Karpas-422 (cell line): ENCODE data around the gene TLCD2. TPM values are rescaled to one million over a fixed set of nuclear protein-coding genes. Genes with fewer than 3 reads are reported as not detected.
"Not testable (repeated sequence)": the region's sequence is repeated elsewhere in the genome, so short reads cannot be mapped to it uniquely, and the experiment has no call there.

Experiments used
- DNase-seq: peaks from one replicate; pipeline ENCODE4 v3.0.0-alpha.2; 2015
- H2AFZ ChIP-seq: fragments of 200-600 bp; sonication (generic); 2 replicates; pipeline ENCODE4 v1.6.1; 2014; ENCODE audit warnings: antibody characterized with exemption, low read length, mixed read lengths
- H3K27ac ChIP-seq: fragments of 200-600 bp; sonication (generic); 2 replicates; pipeline ENCODE4 v1.5.1; 2014; ENCODE audit warnings: mild to moderate bottlenecking, low read length, moderate library complexity
- H3K27me3 ChIP-seq: fragments of 200-600 bp; sonication (generic); 2 replicates; pipeline ENCODE4 v1.6.1; 2014; ENCODE audit warnings: low read length, mixed read lengths
- H3K36me3 ChIP-seq: fragments of 200-600 bp; sonication (generic); 2 replicates; pipeline ENCODE4 v1.6.1; 2014; ENCODE audit warnings: low read length, mixed read lengths; ENCODE audit not compliant: insufficient read depth
- H3K4me1 ChIP-seq: fragments of 200-600 bp; sonication (generic); 2 replicates; pipeline ENCODE4 v1.6.1; 2014; ENCODE audit warnings: mild to moderate bottlenecking, low read length, mixed read lengths
- H3K4me2 ChIP-seq: fragments of 200-600 bp; sonication (generic); 2 replicates; pipeline ENCODE4 v1.6.1; 2014; ENCODE audit warnings: low read length, low read depth, mild to moderate bottlenecking; ENCODE audit not compliant: poor library complexity, severe bottlenecking
- H3K4me3 ChIP-seq: fragments of 200-600 bp; sonication (generic); 2 replicates; pipeline ENCODE4 v1.5.1; 2014; ENCODE audit warnings: mild to moderate bottlenecking, antibody characterized with exemption, low read length, mixed read lengths
- H3K79me2 ChIP-seq: fragments of 200-600 bp; sonication (generic); 2 replicates; pipeline ENCODE4 v1.6.1; 2014; ENCODE audit warnings: mild to moderate bottlenecking, low read length, mixed read lengths
- H3K9ac ChIP-seq: fragments of 200-600 bp; sonication (generic); 2 replicates; pipeline ENCODE4 v1.6.0; 2014; ENCODE audit warnings: low read length
- H3K9me2 ChIP-seq: fragments of 200-600 bp; sonication (generic), shearing (Covaris generic); replicated peaks from 2 replicates; pipeline ENCODE4 v1.6.0; 2014; ENCODE audit warnings: mild to moderate bottlenecking, low read length, moderate library complexity; ENCODE audit not compliant: insufficient read depth
- H3K9me3 ChIP-seq: fragments of 300-700, 200-600 bp; sonication (generic); 2 replicates; pipeline ENCODE4 v1.6.1; 2014; ENCODE audit warnings: low read length, mixed read lengths
- H4K20me1 ChIP-seq: fragments of 200-600 bp; sonication (generic); 2 replicates; pipeline ENCODE4 v1.6.1; 2014; ENCODE audit warnings: mild to moderate bottlenecking, antibody characterized with exemption, low read length, low read depth; ENCODE audit not compliant: insufficient read depth
- total RNA-seq: library from RNA; depleted of rRNA; stranded (reverse); fragments of >200 nt; shearing (Covaris generic); gene quantifications from 2 replicates; pipeline ENCODE4 v1.2.3, GENCODE V29; 2014; ENCODE audit warnings: low replicate concordance

The TLCD2 gene
- total RNA-seq, 1 experiment from 2014 or later: not detected

DNA sequence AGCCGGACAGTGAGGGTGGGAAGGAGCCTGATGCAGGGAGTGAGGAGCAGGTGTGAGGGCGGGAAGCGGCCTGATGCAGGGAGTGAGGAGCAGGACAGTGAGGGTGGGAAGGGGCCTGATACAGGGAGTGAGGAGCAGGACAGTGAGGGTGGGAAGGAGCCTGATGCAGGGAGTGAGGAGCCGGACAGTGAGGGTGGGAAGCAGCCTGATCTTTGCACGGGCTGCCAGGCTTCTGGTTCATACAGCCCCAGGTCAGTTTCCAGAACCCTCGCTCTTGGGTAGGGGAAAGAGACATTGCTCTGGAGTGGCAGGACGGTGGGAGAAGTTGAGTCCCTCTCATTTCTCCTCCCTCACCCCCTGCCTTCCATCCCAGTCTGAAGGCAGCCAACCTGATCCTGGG lies 31.7 kb upstream of the TLCD2 start:
- H3K4me3 ChIP-seq, H3K4me1 ChIP-seq, H2AFZ ChIP-seq, H3K9ac ChIP-seq, H3K9me2 ChIP-seq, H3K36me3 ChIP-seq, H4K20me1 ChIP-seq, H3K27me3 ChIP-seq, H3K79me2 ChIP-seq, DNase-seq, H3K27ac ChIP-seq, H3K9me3 ChIP-seq, H3K4me2 ChIP-seq: not testable (repeated sequence)

DNA sequence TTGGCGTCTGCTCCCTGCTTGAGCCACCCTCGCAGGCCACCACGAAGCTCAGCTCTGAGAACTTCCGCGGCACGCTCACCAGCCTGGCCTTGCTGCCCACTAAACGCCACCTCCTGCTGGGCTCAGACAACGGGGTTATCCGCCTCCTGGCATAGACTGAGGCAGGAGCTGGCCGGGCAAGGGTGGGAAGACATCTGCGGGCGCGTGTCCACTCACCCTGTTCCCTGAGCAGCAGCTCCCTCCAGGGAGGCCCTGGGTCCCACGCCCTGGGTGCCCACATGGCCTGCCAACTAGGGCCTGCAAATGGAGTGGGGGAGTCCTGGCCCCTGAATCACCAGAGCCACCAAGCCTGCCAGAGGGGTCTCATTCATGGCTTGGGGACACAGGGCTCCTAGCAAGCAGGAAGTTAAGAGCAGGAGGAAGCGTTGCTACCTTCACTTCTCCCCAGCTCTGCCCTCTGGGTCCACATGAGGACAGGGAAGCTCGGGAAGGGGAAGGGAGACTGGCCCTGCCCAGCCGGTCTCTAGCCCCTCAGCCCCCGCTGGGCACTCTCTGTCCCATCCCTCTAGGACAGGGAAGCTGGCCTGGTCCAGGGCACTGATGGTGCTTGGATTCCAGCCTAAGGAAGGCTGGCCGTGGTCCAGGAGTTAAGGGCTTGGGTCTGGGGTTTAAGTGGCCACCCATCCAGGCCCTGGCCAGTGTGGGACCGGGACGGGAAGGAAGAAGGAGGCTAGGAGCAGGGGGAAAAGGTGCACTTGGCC lies 27.5 kb upstream of the TLCD2 start:
- H3K36me3 ChIP-seq: no peaks in the 10 kb centered on the region; the same call in 1 of the 2 replicates
- no peak overlapping the region for H3K4me3 ChIP-seq
- H3K9me2 ChIP-seq: no peaks in the 10 kb centered on the region
- H2AFZ ChIP-seq: no peak overlapping the region
- peaks cover 3% of the 10 kb centered on the region; the same call in 1 of the 2 replicates for H4K20me1 ChIP-seq
- H3K9me3 ChIP-seq: no peaks in the 10 kb centered on the region
- no peak overlapping the region for H3K4me2 ChIP-seq
- no peaks in the 10 kb centered on the region for H3K79me2 ChIP-seq
- H3K27me3 ChIP-seq: no peaks in the 10 kb centered on the region
- H3K9ac ChIP-seq: no peak overlapping the region
- no peak overlapping the region for H3K27ac ChIP-seq
- peaks cover 43% of the 10 kb centered on the region for H3K4me1 ChIP-seq
- peak; percentile 38 for DNase-seq

DNA sequence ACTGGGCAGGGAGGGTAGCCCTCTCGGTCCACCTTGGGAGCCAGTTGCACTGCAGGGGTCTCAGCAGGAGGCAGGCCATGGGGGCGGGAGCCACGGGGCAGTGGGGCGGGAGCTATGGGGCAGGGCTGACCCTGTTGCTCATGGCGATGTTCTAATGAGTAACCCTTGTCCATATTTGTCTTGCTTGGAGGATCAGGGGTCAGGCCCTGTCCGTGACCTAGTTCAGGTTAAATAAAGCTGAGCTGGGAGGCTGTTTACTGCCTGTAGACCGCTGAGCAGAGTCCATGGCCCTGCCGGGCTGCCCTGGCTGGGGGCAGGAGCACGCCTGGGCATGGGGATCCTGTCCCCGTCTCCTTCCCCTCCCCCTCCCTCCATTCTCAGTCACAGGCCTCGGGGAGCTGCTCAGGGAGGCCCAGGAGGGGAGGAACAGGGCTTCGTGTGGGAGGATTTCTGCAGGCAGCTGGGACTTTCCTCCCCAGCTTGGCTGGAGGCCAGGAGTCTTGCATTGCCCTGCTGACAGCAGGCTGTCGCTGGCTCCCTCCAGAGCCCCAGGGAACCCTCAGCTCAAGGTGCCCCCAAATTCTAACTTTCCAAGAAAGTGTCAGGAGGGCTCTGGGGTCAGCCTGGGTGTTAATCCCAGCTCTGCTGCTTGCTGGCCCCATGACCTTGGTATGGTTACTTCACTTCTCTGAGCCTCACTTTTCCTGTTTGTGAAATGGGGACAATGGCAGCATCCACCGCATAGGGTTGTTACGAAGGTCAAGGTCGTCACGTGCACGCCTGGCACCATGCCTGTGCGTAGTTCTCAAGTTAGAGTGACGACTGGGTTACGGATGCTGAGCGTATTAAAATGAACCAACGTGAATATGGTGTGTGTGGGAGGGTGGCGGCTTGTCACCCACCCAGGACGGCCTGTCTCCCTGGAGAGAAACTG lies 26.4 kb upstream of the TLCD2 start:
- H3K9me3 ChIP-seq: no peaks in the 10 kb centered on the region
- no peak overlapping the region for H3K9ac ChIP-seq
- DNase-seq: peak; percentile 55
- no peak overlapping the region for H3K4me2 ChIP-seq
- H3K27ac ChIP-seq: no peak overlapping the region
- peaks cover 50% of the 10 kb centered on the region for H3K4me1 ChIP-seq
- H3K9me2 ChIP-seq: no peaks in the 10 kb centered on the region
- H3K4me3 ChIP-seq: no peak overlapping the region
- H3K79me2 ChIP-seq: no peaks in the 10 kb centered on the region
- H4K20me1 ChIP-seq: peaks cover 3% of the 10 kb centered on the region; the same call in 1 of the 2 replicates
- no peak overlapping the region for H2AFZ ChIP-seq
- H3K27me3 ChIP-seq: no peaks in the 10 kb centered on the region
- H3K36me3 ChIP-seq: no peaks in the 10 kb centered on the region; the same call in 1 of the 2 replicates

DNA sequence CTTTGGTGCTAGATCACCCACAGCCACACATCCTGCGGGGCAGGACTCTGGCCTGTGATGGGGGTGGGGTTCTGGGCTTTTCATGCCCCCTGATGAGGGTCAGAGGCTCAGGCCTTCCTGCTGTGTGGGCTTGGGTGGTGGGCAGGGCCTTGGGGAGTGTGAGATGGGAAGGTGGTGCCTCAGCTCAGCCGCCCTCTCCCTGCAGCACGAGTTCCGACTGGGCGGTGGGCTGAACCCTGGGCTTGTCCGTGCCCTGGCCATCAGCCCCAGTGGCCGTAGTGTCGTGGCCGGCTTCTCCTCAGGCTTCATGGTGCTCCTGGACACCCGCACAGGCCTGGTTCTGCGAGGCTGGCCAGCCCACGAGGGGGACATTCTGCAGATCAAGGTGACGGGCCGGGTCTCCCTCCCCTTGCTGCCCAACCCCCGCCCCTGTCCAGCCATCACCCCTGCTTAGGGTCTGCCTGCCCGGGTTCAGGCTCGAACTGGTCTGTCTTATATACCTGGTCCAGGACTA lies 25.7 kb upstream of the TLCD2 start:
- no peaks in the 10 kb centered on the region for H3K9me2 ChIP-seq
- H3K27ac ChIP-seq: no peak overlapping the region
- no peaks in the 10 kb centered on the region for H3K79me2 ChIP-seq
- no peak for DNase-seq
- H3K4me1 ChIP-seq: peaks cover 50% of the 10 kb centered on the region
- no peaks in the 10 kb centered on the region; the same call in 1 of the 2 replicates for H3K36me3 ChIP-seq
- H2AFZ ChIP-seq: no peak overlapping the region
- H3K4me2 ChIP-seq: no peak overlapping the region
- H3K4me3 ChIP-seq: no peak overlapping the region
- H3K27me3 ChIP-seq: no peaks in the 10 kb centered on the region
- H4K20me1 ChIP-seq: peaks cover 3% of the 10 kb centered on the region; the same call in 1 of the 2 replicates
- H3K9me3 ChIP-seq: no peaks in the 10 kb centered on the region
- no peak overlapping the region for H3K9ac ChIP-seq

DNA sequence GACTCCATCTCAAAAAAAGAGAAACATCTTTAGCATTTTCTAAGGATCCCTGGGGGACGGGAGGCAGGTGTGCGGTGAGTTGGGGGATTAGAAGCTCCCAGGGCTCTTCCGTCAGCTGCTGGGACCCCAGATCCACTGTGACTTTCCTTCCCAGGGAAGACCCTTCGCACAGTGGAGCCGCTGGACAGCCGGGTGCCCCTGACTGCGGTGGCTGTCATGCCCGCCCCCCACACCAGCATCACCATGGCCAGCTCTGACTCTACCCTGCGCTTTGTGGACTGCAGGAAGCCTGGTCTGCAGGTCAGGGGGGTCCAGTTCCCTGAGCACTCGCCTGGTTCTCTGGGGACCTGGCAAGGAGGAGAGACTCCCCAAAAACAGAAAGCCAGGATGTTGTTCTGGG lies 25.2 kb upstream of the TLCD2 start:
- Histone ChIP-seq H3K4me2 (no peak overlapping the region), H3K9ac (no peak overlapping the region), H3K9me3 (no peaks in the 10 kb centered on the region), H3K4me3 (no peak overlapping the region), H3K4me1 (peaks cover 50% of the 10 kb centered on the region), H3K9me2 (no peaks in the 10 kb centered on the region), H3K36me3 (no peaks in the 10 kb centered on the region; the same call in 1 of the 2 replicates), H3K27ac (no peak overlapping the region), H3K79me2 (no peaks in the 10 kb centered on the region), H4K20me1 (peaks cover 3% of the 10 kb centered on the region; the same call in 1 of the 2 replicates), H3K27me3 (no peaks in the 10 kb centered on the region), H2AFZ (no peak overlapping the region)
- DNase-seq: peak; percentile 35

DNA sequence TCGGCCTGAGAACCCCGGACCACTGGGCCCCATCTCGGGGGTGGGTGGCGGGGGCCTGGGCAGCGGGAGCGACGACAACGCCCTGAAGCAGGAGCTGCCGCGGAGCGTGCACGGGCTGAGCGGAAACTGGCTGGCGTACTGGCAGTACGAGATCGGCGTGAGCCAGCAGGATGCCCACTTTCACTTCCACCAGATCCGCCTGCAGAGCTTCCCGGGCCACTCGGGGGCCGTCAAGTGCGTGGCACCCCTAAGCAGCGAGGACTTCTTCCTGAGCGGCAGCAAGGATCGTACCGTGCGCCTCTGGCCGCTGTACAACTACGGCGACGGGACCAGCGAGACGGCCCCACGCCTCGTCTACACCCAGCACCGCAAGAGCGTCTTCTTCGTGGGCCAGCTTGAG lies 23.6 kb upstream of the TLCD2 start:
- Histone ChIP-seq H3K4me1 (peaks cover 50% of the 10 kb centered on the region), H3K36me3 (no peaks in the 10 kb centered on the region; the same call in 1 of the 2 replicates)

DNA sequence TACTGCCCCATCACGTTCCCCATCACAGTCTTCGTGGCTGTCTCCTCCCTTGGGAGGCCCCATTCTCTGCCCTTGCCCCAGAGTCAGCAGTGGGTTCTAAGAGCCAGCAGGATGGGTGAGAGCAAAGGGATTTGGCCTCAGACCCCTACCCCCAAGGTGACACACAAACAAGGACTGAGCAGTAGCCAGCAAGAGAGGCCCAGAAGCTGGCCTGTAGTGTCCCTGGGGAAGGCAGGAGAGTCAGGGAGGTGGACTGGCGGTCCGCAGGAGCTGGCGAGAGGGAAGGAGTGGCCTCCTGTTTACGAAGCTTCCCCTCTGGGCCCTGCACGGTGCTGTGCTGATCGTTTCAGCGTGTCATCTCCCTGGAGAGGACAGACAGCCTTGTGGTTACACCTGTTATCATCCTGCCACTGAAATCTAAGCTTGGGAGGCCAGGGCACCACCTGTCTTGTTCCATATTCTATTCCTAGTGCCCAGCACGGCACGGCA lies 22.7 kb upstream of the TLCD2 start:
- no peaks in the 10 kb centered on the region; the same call in 1 of the 2 replicates for H3K36me3 ChIP-seq
- H3K9me2 ChIP-seq: no peaks in the 10 kb centered on the region
- H3K79me2 ChIP-seq: no peaks in the 10 kb centered on the region
- H3K4me2 ChIP-seq: peak overlapping the region; percentile 67
- no peak overlapping the region for H2AFZ ChIP-seq
- peak overlapping the region; percentile 37; the same call in 1 of the 2 replicates for H3K4me3 ChIP-seq
- H3K27ac ChIP-seq: peak overlapping the region; percentile 77
- DNase-seq: peak; percentile 77
- H3K9ac ChIP-seq: peak overlapping the region; percentile 55
- peaks cover 3% of the 10 kb centered on the region; the same call in 1 of the 2 replicates for H4K20me1 ChIP-seq
- no peaks in the 10 kb centered on the region for H3K27me3 ChIP-seq
- H3K4me1 ChIP-seq: peaks cover 50% of the 10 kb centered on the region
- H3K9me3 ChIP-seq: no peaks in the 10 kb centered on the region

More for the DNA sequence above, 23.6 kb upstream of the TLCD2 start:
- Histone ChIP-seq H3K9me2 (no peaks in the 10 kb centered on the region), H3K4me3 (peak overlapping the region; percentile 37; the same call in 1 of the 2 replicates), H3K9me3 (no peaks in the 10 kb centered on the region), H3K27ac (peak overlapping the region; percentile 77; the same call in 1 of the 2 replicates), H3K27me3 (no peaks in the 10 kb centered on the region), H3K9ac (0 out of 2 replicates have a peak overlapping the region, but pooled peaks have one; percentile 55), H3K4me2 (peak overlapping the region; percentile 67), H2AFZ (no peak overlapping the region), H4K20me1 (peaks cover 3% of the 10 kb centered on the region; the same call in 1 of the 2 replicates), H3K79me2 (no peaks in the 10 kb centered on the region)
- DNase-seq: no peak
